ENCODE results near the gene SPATA18. TPM values are rescaled to one million over a fixed set of nuclear protein-coding genes. Genes with fewer than 3 reads are reported as not detected.

The SPATA18 gene
- total and polyA plus RNA-seq, 4 donors, result 0.03 to 1.1 (median 0.40) TPM

DNA sequence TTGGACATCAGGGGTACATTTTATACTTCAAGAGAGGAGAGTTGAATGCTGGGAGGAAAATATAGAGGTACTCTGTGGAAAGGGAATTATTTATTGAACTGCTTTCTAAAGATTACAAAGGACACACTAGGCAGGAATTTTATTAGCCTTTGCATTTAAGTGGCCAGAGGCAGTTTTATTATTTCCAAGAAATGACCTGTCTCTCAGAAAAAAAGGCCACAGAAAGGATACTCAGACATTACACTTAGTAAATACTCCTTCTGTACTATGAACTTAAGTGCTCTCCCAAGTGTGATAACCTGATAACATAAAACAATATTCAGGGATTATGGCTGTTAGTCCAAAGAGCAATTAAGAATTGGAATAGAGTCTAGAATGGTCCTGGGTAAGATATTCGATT is 38.5 kb upstream of the SPATA18 start:
- H3K9ac ChIP-seq (ENCODE audit: low read depth in 1 of 2, low read length in 2 of 2), result no peak overlapping the region
- 87% methylated on average over 1 of the region's 1 CpG for WGBS
- no peaks in the 10 kb centered on the region for H3K9me3 ChIP-seq (ENCODE audit: control insufficient read depth in 4 of 4, low read length in 3 of 4)
- TF ChIP-seq FOXA1 (IDR thresholded peaks at IDR 0.05) (no peak), RXRA (IDR thresholded peaks at IDR 0.05) (no peak), TAF1 (conservative IDR thresholded peaks at IDR 0.05) (no peak), HNF4A (conservative IDR thresholded peaks at IDR 0.05) (no peak), SP1 (IDR thresholded peaks at IDR 0.05) (no peak), RAD21 (IDR thresholded peaks at IDR 0.05) (no peak), EGR1 (IDR thresholded peaks at IDR 0.05; ENCODE audit: low read depth in 2 of 2) (no peak), NR2F2 (IDR thresholded peaks at IDR 0.05) (no peak), GABPA (IDR thresholded peaks at IDR 0.05 in 1 of 2, conservative IDR thresholded peaks at IDR 0.05 in 1 of 2) (no peak), JUND (IDR thresholded peaks at IDR 0.05) (no peak), FOXA2 (IDR thresholded peaks at IDR 0.05) (no peak), YY1 (IDR thresholded peaks at IDR 0.05) (no peak)
- TF ChIP-seq, protein P1, sequence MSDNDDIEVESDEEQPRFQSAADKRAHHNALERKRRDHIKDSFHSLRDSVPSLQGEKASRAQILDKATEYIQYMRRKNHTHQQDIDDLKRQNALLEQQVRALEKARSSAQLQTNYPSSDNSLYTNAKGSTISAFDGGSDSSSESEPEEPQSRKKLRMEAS (IDR thresholded peaks at IDR 0.05), result no peak
- TF ChIP-seq, protein P2, sequence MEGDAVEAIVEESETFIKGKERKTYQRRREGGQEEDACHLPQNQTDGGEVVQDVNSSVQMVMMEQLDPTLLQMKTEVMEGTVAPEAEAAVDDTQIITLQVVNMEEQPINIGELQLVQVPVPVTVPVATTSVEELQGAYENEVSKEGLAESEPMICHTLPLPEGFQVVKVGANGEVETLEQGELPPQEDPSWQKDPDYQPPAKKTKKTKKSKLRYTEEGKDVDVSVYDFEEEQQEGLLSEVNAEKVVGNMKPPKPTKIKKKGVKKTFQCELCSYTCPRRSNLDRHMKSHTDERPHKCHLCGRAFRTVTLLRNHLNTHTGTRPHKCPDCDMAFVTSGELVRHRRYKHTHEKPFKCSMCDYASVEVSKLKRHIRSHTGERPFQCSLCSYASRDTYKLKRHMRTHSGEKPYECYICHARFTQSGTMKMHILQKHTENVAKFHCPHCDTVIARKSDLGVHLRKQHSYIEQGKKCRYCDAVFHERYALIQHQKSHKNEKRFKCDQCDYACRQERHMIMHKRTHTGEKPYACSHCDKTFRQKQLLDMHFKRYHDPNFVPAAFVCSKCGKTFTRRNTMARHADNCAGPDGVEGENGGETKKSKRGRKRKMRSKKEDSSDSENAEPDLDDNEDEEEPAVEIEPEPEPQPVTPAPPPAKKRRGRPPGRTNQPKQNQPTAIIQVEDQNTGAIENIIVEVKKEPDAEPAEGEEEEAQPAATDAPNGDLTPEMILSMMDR (IDR thresholded peaks at IDR 0.05; ENCODE audit: low read depth, low read length, missing input control), result no peak
- TF ChIP-seq, protein P3, sequence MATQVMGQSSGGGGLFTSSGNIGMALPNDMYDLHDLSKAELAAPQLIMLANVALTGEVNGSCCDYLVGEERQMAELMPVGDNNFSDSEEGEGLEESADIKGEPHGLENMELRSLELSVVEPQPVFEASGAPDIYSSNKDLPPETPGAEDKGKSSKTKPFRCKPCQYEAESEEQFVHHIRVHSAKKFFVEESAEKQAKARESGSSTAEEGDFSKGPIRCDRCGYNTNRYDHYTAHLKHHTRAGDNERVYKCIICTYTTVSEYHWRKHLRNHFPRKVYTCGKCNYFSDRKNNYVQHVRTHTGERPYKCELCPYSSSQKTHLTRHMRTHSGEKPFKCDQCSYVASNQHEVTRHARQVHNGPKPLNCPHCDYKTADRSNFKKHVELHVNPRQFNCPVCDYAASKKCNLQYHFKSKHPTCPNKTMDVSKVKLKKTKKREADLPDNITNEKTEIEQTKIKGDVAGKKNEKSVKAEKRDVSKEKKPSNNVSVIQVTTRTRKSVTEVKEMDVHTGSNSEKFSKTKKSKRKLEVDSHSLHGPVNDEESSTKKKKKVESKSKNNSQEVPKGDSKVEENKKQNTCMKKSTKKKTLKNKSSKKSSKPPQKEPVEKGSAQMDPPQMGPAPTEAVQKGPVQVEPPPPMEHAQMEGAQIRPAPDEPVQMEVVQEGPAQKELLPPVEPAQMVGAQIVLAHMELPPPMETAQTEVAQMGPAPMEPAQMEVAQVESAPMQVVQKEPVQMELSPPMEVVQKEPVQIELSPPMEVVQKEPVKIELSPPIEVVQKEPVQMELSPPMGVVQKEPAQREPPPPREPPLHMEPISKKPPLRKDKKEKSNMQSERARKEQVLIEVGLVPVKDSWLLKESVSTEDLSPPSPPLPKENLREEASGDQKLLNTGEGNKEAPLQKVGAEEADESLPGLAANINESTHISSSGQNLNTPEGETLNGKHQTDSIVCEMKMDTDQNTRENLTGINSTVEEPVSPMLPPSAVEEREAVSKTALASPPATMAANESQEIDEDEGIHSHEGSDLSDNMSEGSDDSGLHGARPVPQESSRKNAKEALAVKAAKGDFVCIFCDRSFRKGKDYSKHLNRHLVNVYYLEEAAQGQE (IDR thresholded peaks at IDR 0.05), result no peak
- TF ChIP-seq, protein P4, sequence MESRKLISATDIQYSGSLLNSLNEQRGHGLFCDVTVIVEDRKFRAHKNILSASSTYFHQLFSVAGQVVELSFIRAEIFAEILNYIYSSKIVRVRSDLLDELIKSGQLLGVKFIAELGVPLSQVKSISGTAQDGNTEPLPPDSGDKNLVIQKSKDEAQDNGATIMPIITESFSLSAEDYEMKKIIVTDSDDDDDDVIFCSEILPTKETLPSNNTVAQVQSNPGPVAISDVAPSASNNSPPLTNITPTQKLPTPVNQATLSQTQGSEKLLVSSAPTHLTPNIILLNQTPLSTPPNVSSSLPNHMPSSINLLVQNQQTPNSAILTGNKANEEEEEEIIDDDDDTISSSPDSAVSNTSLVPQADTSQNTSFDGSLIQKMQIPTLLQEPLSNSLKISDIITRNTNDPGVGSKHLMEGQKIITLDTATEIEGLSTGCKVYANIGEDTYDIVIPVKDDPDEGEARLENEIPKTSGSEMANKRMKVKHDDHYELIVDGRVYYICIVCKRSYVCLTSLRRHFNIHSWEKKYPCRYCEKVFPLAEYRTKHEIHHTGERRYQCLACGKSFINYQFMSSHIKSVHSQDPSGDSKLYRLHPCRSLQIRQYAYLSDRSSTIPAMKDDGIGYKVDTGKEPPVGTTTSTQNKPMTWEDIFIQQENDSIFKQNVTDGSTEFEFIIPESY (IDR thresholded peaks at IDR 0.05), result no peak
- TF ChIP-seq, protein P5, sequence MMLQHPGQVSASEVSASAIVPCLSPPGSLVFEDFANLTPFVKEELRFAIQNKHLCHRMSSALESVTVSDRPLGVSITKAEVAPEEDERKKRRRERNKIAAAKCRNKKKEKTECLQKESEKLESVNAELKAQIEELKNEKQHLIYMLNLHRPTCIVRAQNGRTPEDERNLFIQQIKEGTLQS (IDR thresholded peaks at IDR 0.05), result no peak
- DNase-seq (ENCODE audit: low spot score), result no peak
- H3K27ac ChIP-seq (ENCODE audit: low read depth in 1 of 2, low read length in 2 of 2), result no peak overlapping the region
- no peaks in the 10 kb centered on the region for H3K36me3 ChIP-seq (ENCODE audit: control insufficient read depth in 4 of 4, insufficient read depth in 3 of 4, low read depth in 1 of 4, low read length in 3 of 4)
- H3K4me3 ChIP-seq (ENCODE audit: low read depth in 1 of 3, low read length in 3 of 3), result no peak overlapping the region
- no peaks in the 10 kb centered on the region for H3K27me3 ChIP-seq (ENCODE audit: control insufficient read depth in 4 of 4, insufficient read depth in 4 of 4, low read length in 3 of 4)
- H3K4me1 ChIP-seq (ENCODE audit: control insufficient read depth in 4 of 4, insufficient read depth in 4 of 4, low read length in 3 of 4), result no peaks in the 10 kb centered on the region

DNA sequence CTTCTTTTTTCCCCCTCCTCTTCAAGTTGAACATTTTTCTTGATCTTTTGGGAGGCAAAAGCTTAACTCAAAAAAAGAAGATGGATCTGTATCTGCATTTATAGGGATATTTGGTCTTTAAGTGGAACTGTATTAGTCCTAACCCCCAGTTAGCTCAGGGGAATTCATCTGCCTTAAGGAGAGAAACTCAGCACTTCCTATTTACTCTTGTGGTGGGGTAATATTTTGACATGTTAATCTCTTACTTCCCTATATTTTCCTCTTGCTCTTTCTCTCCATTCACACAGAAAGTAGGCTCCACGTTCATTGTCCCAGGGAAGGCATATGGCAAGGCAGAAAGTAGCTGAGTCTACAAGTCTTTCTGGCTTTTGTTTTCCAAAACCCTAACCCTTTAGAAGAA is 36.2 kb upstream of the SPATA18 start:
- Histone ChIP-seq H3K27ac (ENCODE audit: low read depth in 1 of 2, low read length in 2 of 2) (no peak overlapping the region), H3K9ac (ENCODE audit: low read depth in 1 of 2, low read length in 2 of 2) (no peak overlapping the region), H3K4me1 (ENCODE audit: control insufficient read depth in 4 of 4, insufficient read depth in 4 of 4, low read length in 3 of 4) (no peaks in the 10 kb centered on the region), H3K4me3 (ENCODE audit: low read depth in 1 of 3, low read length in 3 of 3) (no peak overlapping the region), H3K36me3 (ENCODE audit: control insufficient read depth in 4 of 4, insufficient read depth in 3 of 4, low read depth in 1 of 4, low read length in 3 of 4) (no peaks in the 10 kb centered on the region), H3K9me3 (ENCODE audit: control insufficient read depth in 4 of 4, low read length in 3 of 4) (no peaks in the 10 kb centered on the region), H3K27me3 (ENCODE audit: control insufficient read depth in 4 of 4, insufficient read depth in 4 of 4, low read length in 3 of 4) (no peaks in the 10 kb centered on the region)
- no peak for DNase-seq (ENCODE audit: low spot score)
- TF ChIP-seq SP1 (IDR thresholded peaks at IDR 0.05) (no peak), NR2F2 (IDR thresholded peaks at IDR 0.05) (no peak), FOXA1 (IDR thresholded peaks at IDR 0.05) (no peak), RAD21 (IDR thresholded peaks at IDR 0.05) (no peak), JUND (IDR thresholded peaks at IDR 0.05) (no peak), RXRA (IDR thresholded peaks at IDR 0.05) (no peak)
- TF ChIP-seq, protein P5 (IDR thresholded peaks at IDR 0.05), result no peak
- TF ChIP-seq, protein P1 (IDR thresholded peaks at IDR 0.05), result no peak
- TF ChIP-seq, protein P3 (IDR thresholded peaks at IDR 0.05), result no peak
- TF ChIP-seq, protein P2 (IDR thresholded peaks at IDR 0.05; ENCODE audit: low read depth, low read length, missing input control), result no peak
- 49% methylated on average over 1 of the region's 1 CpG for WGBS
